T follicular helper cell (primary cell): ENCODE data around the gene RMDN2.
"Not testable (repeated sequence)": the region's sequence is repeated elsewhere in the genome, so short reads cannot be mapped to it uniquely, and the experiment has no call there.

Experiments
- DNase-seq: peaks from one replicate; pipeline ENCODE4 v3.0.0-alpha.2; 2020; ENCODE audit warnings: low read depth

RMDN2 gene

GRCh38 chr2:37897511-37897910 lies 27.6 kb upstream of the RMDN2 start:
- DNase-seq = no peak

- DNase-seq = no peak
Observed at GRCh38 chr2:37898448-37898847, 26.6 kb upstream of the RMDN2 start.

- DNase-seq = no peak
Observed at GRCh38 chr2:37902991-37903390, 22.1 kb upstream of the RMDN2 start.

- no peak for DNase-seq
Observed at GRCh38 chr2:37904425-37904824, 20.7 kb upstream of the RMDN2 start.

GRCh38 chr2:37904993-37905392 lies 20.1 kb upstream of the RMDN2 start:
- DNase-seq = no peak

GRCh38 chr2:37906131-37906530 lies 19.0 kb upstream of the RMDN2 start:
- DNase-seq = no peak

GRCh38 chr2:37907501-37908225 lies 17.4 kb upstream of the RMDN2 start:
- DNase-seq = no peak

- no peak for DNase-seq
Observed at GRCh38 chr2:37911296-37911873, 13.7 kb upstream of the RMDN2 start.

GRCh38 chr2:37912056-37912455 lies 13.0 kb upstream of the RMDN2 start:
- DNase-seq = no peak

GRCh38 chr2:37912616-37913015 lies 12.5 kb upstream of the RMDN2 start:
- no peak for DNase-seq

GRCh38 chr2:37914340-37914739 lies 10.7 kb upstream of the RMDN2 start:
- no peak for DNase-seq

GRCh38 chr2:37915773-37916172 lies 9.3 kb upstream of the RMDN2 start:
- no peak for DNase-seq

GRCh38 chr2:37916512-37917082 lies 8.5 kb upstream of the RMDN2 start:
- no peak for DNase-seq

GRCh38 chr2:37917281-37918228 lies 7.5 kb upstream of the RMDN2 start:
- DNase-seq = no peak

GRCh38 chr2:37918742-37919186 lies 6.3 kb upstream of the RMDN2 start:
- DNase-seq = no peak

- no peak for DNase-seq
Observed at GRCh38 chr2:37919631-37920032, 5.5 kb upstream of the RMDN2 start.

- no peak for DNase-seq
Observed at GRCh38 chr2:37920570-37920969, 4.5 kb upstream of the RMDN2 start.

- DNase-seq = no peak
Observed at GRCh38 chr2:37921781-37922180, 3.3 kb upstream of the RMDN2 start.

GRCh38 chr2:37923308-37924055 lies 1.6 kb upstream of the RMDN2 start:
- DNase-seq = no peak

- no peak for DNase-seq
Observed at GRCh38 chr2:37926635-37927034, 1.5 kb downstream of the RMDN2 start.

GRCh38 chr2:37928377-37928776 lies 3.3 kb downstream of the RMDN2 start:
- DNase-seq = no peak

- DNase-seq = not testable (repeated sequence)
Observed at GRCh38 chr2:37930392-37930791, 5.3 kb downstream of the RMDN2 start.
